Endodermal cell (in vitro differentiated cells): Measurements from ENCODE around the gene OTOGL. TPM values are rescaled to one million over a fixed set of nuclear protein-coding genes. Genes with fewer than 3 reads are reported as not detected.
"Not testable (repeated sequence)": the region's sequence is repeated elsewhere in the genome, so short reads cannot be mapped to it uniquely, and the experiment has no call there.

ENCODE experiments used
- DNase-seq: peaks from one replicate; pipeline ENCODE4 v3.0.0-alpha.2; 2017
- H3K27ac ChIP-seq: 2 replicates; pipeline ENCODE4 v1.5.1; 2013; ENCODE audit warnings: mild to moderate bottlenecking, low read depth, low read length, moderate library complexity
- H3K27me3 ChIP-seq: 2 replicates; pipeline ENCODE4 v1.6.1; 2013; ENCODE audit warnings: mild to moderate bottlenecking, low read length, moderate library complexity; ENCODE audit not compliant: insufficient read depth, control insufficient read depth, poor library complexity, severe bottlenecking
- H3K36me3 ChIP-seq: 2 replicates; pipeline ENCODE4 v1.7.0; 2013; ENCODE audit warnings: mild to moderate bottlenecking, low read length, moderate library complexity; ENCODE audit not compliant: control insufficient read depth, insufficient read depth
- H3K4me1 ChIP-seq: one replicate; pipeline ENCODE4 v1.7.0; 2013; ENCODE audit warnings: low read length; ENCODE audit not compliant: control insufficient read depth, insufficient read depth
- H3K4me3 ChIP-seq: 2 replicates; pipeline ENCODE4 v1.5.1; 2013; ENCODE audit warnings: mild to moderate bottlenecking, low read length, moderate library complexity
- H3K9ac ChIP-seq: 2 replicates; pipeline ENCODE4 v1.6.1; 2013; ENCODE audit warnings: mild to moderate bottlenecking, low read length, moderate library complexity; ENCODE audit not compliant: poor library complexity, severe bottlenecking; ENCODE audit errors: extremely low read depth
- H3K9me3 ChIP-seq: 2 replicates; pipeline ENCODE4 v1.6.1; 2013; ENCODE audit warnings: mild to moderate bottlenecking, low read length, moderate library complexity; ENCODE audit not compliant: control insufficient read depth
- H3K27ac Mint-ChIP-seq: 2 replicates; pipeline ENCODE4 v1.8.0; 2020; ENCODE audit warnings: mixed read lengths
- H3K27me3 Mint-ChIP-seq: 2 replicates; pipeline ENCODE4 v1.8.0; 2021; ENCODE audit warnings: mild to moderate bottlenecking, mixed read lengths; ENCODE audit not compliant: insufficient read depth
- H3K36me3 Mint-ChIP-seq: 2 replicates; pipeline ENCODE4 v1.8.0; 2020; ENCODE audit warnings: low read depth, mixed read lengths
- H3K4me1 Mint-ChIP-seq: 2 replicates; pipeline ENCODE4 v1.8.0; 2020; ENCODE audit warnings: mixed read lengths
- H3K4me3 Mint-ChIP-seq: 2 replicates; pipeline ENCODE4 v1.8.0; 2020; ENCODE audit warnings: mild to moderate bottlenecking, moderate library complexity, mixed read lengths
- H3K9me3 Mint-ChIP-seq: 2 replicates; pipeline ENCODE4 v1.8.0; 2020; ENCODE audit warnings: mild to moderate bottlenecking, mixed read lengths
- CTCF ChIP-seq: fragments of 200-600 bp; sonication (generic); conservative IDR thresholded peaks from 2 replicates; pipeline ENCODE4 v1.5.0; 2021; ENCODE audit warnings: antibody characterized with exemption, mild to moderate bottlenecking
- WGBS, 2 experiments: methylation state at CpG; one replicate each; pipeline versions ENCODE4 v1.1.5 to v1.1.7; 2013; ENCODE audit warnings: missing lambda C conversion rate in 2 of 2, mixed read lengths in 1 of 2; ENCODE audit not compliant: insufficient coverage in 1 of 2, insufficient read length in 1 of 2; 5-methylcytosine and 5-hydroxymethylcytosine counted together
- total RNA-seq, 2 donors: library from RNA; stranded (reverse); fragmentation: NEBNext Ultra II Directional in 1 of 2; extraction: Animal tissue kit (Norgen Biotek cat#: 25700) in 1 of 2; gene quantifications; 2 replicates in 1 of 2; 3 replicates in 1 of 2; pipeline ENCODE4 v1.2.1, GENCODE V29; 2021

The OTOGL gene
- total RNA-seq, 2 donors from 2014 or later: 2.4 to 11.4 TPM

GRCh38 chr12:80142640-80143039, 43.3 kb downstream of the OTOGL start:
- no peak overlapping the region for H3K9ac ChIP-seq
- Mint-ChIP-seq H3K4me3 (no peak overlapping the region), H3K27me3 (no peaks in the 10 kb centered on the region), H3K9me3 (peaks cover 7% of the 10 kb centered on the region), H3K27ac (no peak overlapping the region), H3K36me3 (no peaks in the 10 kb centered on the region), H3K4me1 (peaks cover 11% of the 10 kb centered on the region)
- no peak overlapping the region for H3K27ac ChIP-seq
- no peaks in the 10 kb centered on the region for H3K4me1 ChIP-seq
- no peaks in the 10 kb centered on the region for H3K9me3 ChIP-seq
- no peak for TF ChIP-seq CTCF
- DNase-seq: no peak
- no peaks in the 10 kb centered on the region for H3K27me3 ChIP-seq
- H3K4me3 ChIP-seq: no peak overlapping the region
- WGBS, 2 experiments: 75 to 86% methylated on average over 1 to 2 of the region's 2 CpGs
- no peaks in the 10 kb centered on the region for H3K36me3 ChIP-seq

DNA sequence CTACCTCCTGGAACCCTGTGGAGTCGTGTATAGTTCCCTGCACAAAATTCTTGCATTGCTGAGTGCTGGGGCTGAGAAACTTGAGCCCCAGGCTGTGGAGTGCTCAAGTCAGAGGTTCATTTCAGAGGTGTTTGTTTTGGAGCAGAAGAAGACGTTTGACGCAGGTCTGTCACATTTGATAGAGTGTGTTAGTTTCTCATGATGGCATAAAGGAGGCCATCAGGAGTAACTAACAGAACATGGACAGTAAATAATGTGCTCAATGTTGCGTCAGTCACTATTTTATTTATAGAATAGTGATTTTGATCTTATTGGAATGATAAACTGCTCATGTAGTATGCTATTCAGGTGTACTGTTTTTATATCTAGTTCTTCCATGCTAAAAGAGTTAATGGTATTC, 44.2 kb downstream of the OTOGL start:
- Histone ChIP-seq H3K9ac (no peak overlapping the region), H3K27me3 (no peaks in the 10 kb centered on the region), H3K4me1 (no peaks in the 10 kb centered on the region), H3K27ac (no peak overlapping the region), H3K9me3 (no peaks in the 10 kb centered on the region), H3K4me3 (no peak overlapping the region), H3K36me3 (no peaks in the 10 kb centered on the region)
- H3K9me3 Mint-ChIP-seq: peaks cover 11% of the 10 kb centered on the region
- no peaks in the 10 kb centered on the region for H3K36me3 Mint-ChIP-seq
- no peak for DNase-seq
- no peak overlapping the region for H3K27ac Mint-ChIP-seq
- TF ChIP-seq CTCF: no peak
- H3K27me3 Mint-ChIP-seq: no peaks in the 10 kb centered on the region
- no peak overlapping the region for H3K4me3 Mint-ChIP-seq
- WGBS, 2 experiments: 93 to 100% methylated on average over 2 to 4 of the region's 4 CpGs
- peaks cover 10% of the 10 kb centered on the region for H3K4me1 Mint-ChIP-seq

GRCh38 chr12:80149547-80150313, 50.4 kb downstream of the OTOGL start:
- peak overlapping the region; percentile 98 for H3K27ac Mint-ChIP-seq
- not testable (repeated sequence) for H3K4me1 Mint-ChIP-seq, H3K4me3 ChIP-seq, H3K9ac ChIP-seq, H3K27me3 Mint-ChIP-seq, H3K27me3 ChIP-seq, H3K4me1 ChIP-seq, H3K36me3 Mint-ChIP-seq, H3K36me3 ChIP-seq, H3K9me3 ChIP-seq, H3K27ac ChIP-seq
- 85 to 96% methylated on average over 12 to 13 of the region's 26 CpGs for WGBS, 2 experiments
- H3K4me3 Mint-ChIP-seq: peak overlapping the region; percentile 78
- H3K9me3 Mint-ChIP-seq: peaks cover 18% of the 10 kb centered on the region
- peak; percentile 59 for DNase-seq

GRCh38 chr12:80151131-80151530, 51.8 kb downstream of the OTOGL start:
- Mint-ChIP-seq H3K36me3 (no peaks in the 10 kb centered on the region), H3K27ac (no peak overlapping the region), H3K4me1 (no peaks in the 10 kb centered on the region), H3K27me3 (no peaks in the 10 kb centered on the region), H3K9me3 (peaks cover 13% of the 10 kb centered on the region), H3K4me3 (no peak overlapping the region)
- DNase-seq: no peak
- Histone ChIP-seq H3K27me3 (no peaks in the 10 kb centered on the region), H3K4me1 (no peaks in the 10 kb centered on the region), H3K27ac (no peak overlapping the region), H3K9me3 (no peaks in the 10 kb centered on the region), H3K36me3 (no peaks in the 10 kb centered on the region), H3K4me3 (no peak overlapping the region), H3K9ac (no peak overlapping the region)
- TF ChIP-seq CTCF: no peak
- 77 to 93% methylated on average over 2 of the region's 2 CpGs for WGBS, 2 experiments
